ENCODE data around the gene CLC.

GRCh38 chr19:39704181-39705044 lies 33.4 kb downstream of the CLC start, which contains the start of gene LGALS14:
- TF ChIP-seq REST (IDR thresholded peaks at IDR 0.05; ENCODE audit: low read depth) = no peak
- no peak for TF ChIP-seq CEBPB (IDR thresholded peaks at IDR 0.05)
- TF ChIP-seq CREB1 (IDR thresholded peaks at IDR 0.05; ENCODE audit: low read depth) = no peak

All from Ishikawa (cell line).